ENCODE data around the gene ZNF816. TPM values are rescaled to one million over a fixed set of nuclear protein-coding genes. Genes with fewer than 3 reads are reported as not detected.
"Not testable (repeated sequence)": the region's sequence is repeated elsewhere in the genome, so short reads cannot be mapped to it uniquely, and the experiment has no call there.

The ZNF816 gene
- total RNA-seq, 2 experiments from 2014 or later = 11.8 to 14.9 TPM

DNA sequence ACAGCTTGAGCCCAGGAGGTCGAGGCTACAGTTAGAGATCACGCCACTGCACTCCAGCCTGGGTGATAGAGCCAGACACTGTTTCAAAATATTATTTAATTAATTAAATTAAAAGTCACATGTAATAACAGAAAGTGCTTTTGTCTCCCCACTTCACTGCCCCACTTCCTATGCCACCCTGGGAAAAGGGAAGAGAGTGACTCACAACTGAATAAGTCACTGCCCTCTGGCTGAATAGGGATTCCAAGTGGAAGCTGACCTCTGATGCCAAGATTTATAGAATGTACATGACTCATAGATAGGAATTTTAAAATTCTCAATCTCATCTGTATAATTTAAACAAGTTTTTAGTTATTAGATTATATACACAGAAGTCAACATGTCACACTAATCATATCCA lies 28.8 kb upstream of the ZNF816 start:
- Mint-ChIP-seq H3K27ac (no peak overlapping the region), H3K4me3 (no peak overlapping the region), H3K9me3 (peaks cover 29% of the 10 kb centered on the region), H3K27me3 (no peaks in the 10 kb centered on the region), H3K4me1 (peaks cover 13% of the 10 kb centered on the region), H3K36me3 (ENCODE audit: low read depth) (peaks cover 15% of the 10 kb centered on the region)
- ChIA-PET POLR2A (no interaction called here), CTCF (no interaction called here)
- DNase-seq = no peak

GRCh38 chr19:52990759-52991418 lies 28.2 kb upstream of the ZNF816 start:
- Mint-ChIP-seq H3K27me3 (no peaks in the 10 kb centered on the region), H3K4me3 (no peak overlapping the region), H3K9me3 (peaks cover 30% of the 10 kb centered on the region), H3K27ac (no peak overlapping the region), H3K4me1 (peaks cover 13% of the 10 kb centered on the region), H3K36me3 (ENCODE audit: low read depth) (peaks cover 16% of the 10 kb centered on the region)
- ChIA-PET POLR2A (no interaction called here), CTCF (no interaction called here)
- DNase-seq = no peak

DNA sequence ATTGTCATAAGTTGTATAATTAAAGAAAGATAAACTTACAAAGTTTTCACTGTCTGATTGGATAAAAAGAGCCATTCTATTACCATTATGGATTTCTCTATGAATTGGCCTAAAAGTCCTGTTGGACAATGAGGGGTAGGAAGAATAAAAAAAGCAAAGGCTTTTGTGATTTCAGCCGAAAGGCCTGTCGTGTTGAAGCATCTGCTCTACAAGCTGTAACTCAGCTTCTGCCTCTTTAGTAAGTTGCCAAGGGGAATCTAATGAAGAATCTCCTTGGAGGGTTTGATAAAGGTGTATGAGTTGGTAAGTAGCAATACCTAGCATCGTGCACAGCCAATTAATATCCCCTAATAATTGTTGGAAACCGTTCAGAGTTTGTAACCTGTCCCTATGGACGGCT lies 25.8 kb upstream of the ZNF816 start:
- no peak overlapping the region for H3K27ac Mint-ChIP-seq
- no peak overlapping the region for H3K4me3 Mint-ChIP-seq
- POLR2A ChIA-PET = no interaction called here
- no peak for DNase-seq
- CTCF ChIA-PET = no interaction called here
- peaks cover 38% of the 10 kb centered on the region for H3K9me3 Mint-ChIP-seq
- peaks cover 19% of the 10 kb centered on the region for H3K36me3 Mint-ChIP-seq (ENCODE audit: low read depth)
- no peaks in the 10 kb centered on the region for H3K27me3 Mint-ChIP-seq
- H3K4me1 Mint-ChIP-seq = peaks cover 7% of the 10 kb centered on the region

GRCh38 chr19:52987221-52987620 lies 24.5 kb upstream of the ZNF816 start:
- Mint-ChIP-seq H3K4me3 (no peak overlapping the region), H3K4me1 (peaks cover 2% of the 10 kb centered on the region), H3K27ac (no peak overlapping the region), H3K36me3 (ENCODE audit: low read depth) (peaks cover 19% of the 10 kb centered on the region), H3K27me3 (no peaks in the 10 kb centered on the region), H3K9me3 (peaks cover 43% of the 10 kb centered on the region)
- ChIA-PET POLR2A (no interaction called here), CTCF (no interaction called here)
- no peak for DNase-seq

DNA sequence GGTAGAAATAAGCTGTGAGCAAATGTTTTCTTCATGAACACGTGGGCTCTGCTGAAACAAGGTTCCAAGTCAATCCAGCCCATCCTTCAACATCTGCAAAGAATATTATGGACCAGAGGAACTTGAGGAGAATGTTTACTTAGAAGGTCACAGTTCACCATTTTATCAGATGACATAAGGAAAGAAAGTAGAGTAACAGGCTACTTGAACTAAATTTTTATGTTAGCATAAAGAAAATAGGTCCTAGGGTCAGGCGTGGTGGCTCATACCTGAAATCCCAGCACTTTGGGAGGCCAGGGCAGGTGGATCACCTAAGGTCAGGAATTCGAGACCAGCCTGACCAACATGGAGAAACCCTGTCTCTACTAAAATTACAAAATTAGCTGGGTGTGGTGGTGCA lies 20.5 kb upstream of the ZNF816 start:
- H3K9me3 Mint-ChIP-seq = peaks cover 46% of the 10 kb centered on the region
- CTCF ChIA-PET, POLR2A ChIA-PET: not testable (repeated sequence)

GRCh38 chr19:52981329-52981728 lies 18.6 kb upstream of the ZNF816 start:
- no peak for DNase-seq
- CTCF ChIA-PET = no interaction called here
- Mint-ChIP-seq H3K27ac (no peak overlapping the region), H3K4me3 (no peak overlapping the region), H3K36me3 (ENCODE audit: low read depth) (peaks cover 3% of the 10 kb centered on the region), H3K4me1 (no peaks in the 10 kb centered on the region), H3K27me3 (no peaks in the 10 kb centered on the region), H3K9me3 (peaks cover 37% of the 10 kb centered on the region)
- POLR2A ChIA-PET = no interaction called here

More for the DNA sequence above, 20.5 kb upstream of the ZNF816 start:
- H3K4me3 Mint-ChIP-seq, H3K27ac Mint-ChIP-seq, DNase-seq, H3K27me3 Mint-ChIP-seq, H3K4me1 Mint-ChIP-seq: not testable (repeated sequence)
- H3K36me3 Mint-ChIP-seq (ENCODE audit: low read depth) = peaks cover 13% of the 10 kb centered on the region

- peaks cover 10% of the 10 kb centered on the region for H3K4me1 Mint-ChIP-seq
- ChIA-PET CTCF (no interaction called here), POLR2A (no interaction called here)
- peaks cover 52% of the 10 kb centered on the region for H3K9me3 Mint-ChIP-seq
- peaks cover 30% of the 10 kb centered on the region for H3K36me3 Mint-ChIP-seq (ENCODE audit: low read depth)
- H3K27ac Mint-ChIP-seq = no peak overlapping the region
- H3K27me3 Mint-ChIP-seq = no peaks in the 10 kb centered on the region
- DNase-seq = no peak
- no peak overlapping the region for H3K4me3 Mint-ChIP-seq
Observed at GRCh38 chr19:52967772-52968171, 5.1 kb upstream of the ZNF816 start.

- Mint-ChIP-seq H3K27me3 (no peaks in the 10 kb centered on the region), H3K9me3 (peaks cover 46% of the 10 kb centered on the region), H3K27ac (peak overlapping the region; percentile 85), H3K4me1 (peaks cover 27% of the 10 kb centered on the region), H3K36me3 (ENCODE audit: low read depth) (peaks cover 54% of the 10 kb centered on the region), H3K4me3 (peak overlapping the region; percentile 96)
- ChIA-PET POLR2A (interaction anchor here (0.6 to 2.7 kb wide), 6 partner anchors 20 to 432 kb away, joined by 3 to 7 read pairs (median 4); partner anchors contain the start of gene ZNF765), CTCF (no interaction called here)
- DNase-seq = peak; percentile 21
Observed at GRCh38 chr19:52963247-52963618, 552 bp upstream of the ZNF816 start.

DNA sequence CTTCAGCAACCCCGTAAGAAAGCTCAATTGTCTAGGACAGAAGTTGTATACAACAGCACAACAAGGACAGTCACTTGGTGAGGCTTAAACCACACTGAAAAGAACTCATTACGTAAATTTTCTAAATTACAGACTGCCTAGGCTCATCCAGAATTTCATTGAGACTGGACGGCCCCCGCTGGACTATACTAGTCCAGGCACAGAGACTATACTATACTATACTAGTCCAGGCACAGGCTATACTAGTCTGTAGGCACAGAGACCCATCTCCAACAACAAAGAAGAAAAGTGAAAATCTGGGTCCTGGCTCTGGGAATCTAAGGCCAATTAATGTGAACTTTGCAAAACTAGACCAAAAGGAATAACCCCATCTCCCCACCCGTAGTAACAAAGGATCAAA lies 700 bp downstream of the ZNF816 start:
- peaks cover 48% of the 10 kb centered on the region for H3K9me3 Mint-ChIP-seq
- H3K4me3 Mint-ChIP-seq = peak overlapping the region; percentile 96
- ChIA-PET POLR2A (interaction anchor here (1.1 to 2.7 kb wide), 4 partner anchors 9 to 143 kb away, joined by 3 to 7 read pairs (median 4); partner anchors contain the start of gene ZNF468), CTCF (no interaction called here)
- peaks cover 27% of the 10 kb centered on the region for H3K4me1 Mint-ChIP-seq
- H3K27ac Mint-ChIP-seq = peak overlapping the region; percentile 85
- DNase-seq = no peak
- peaks cover 58% of the 10 kb centered on the region for H3K36me3 Mint-ChIP-seq (ENCODE audit: low read depth)
- no peaks in the 10 kb centered on the region for H3K27me3 Mint-ChIP-seq

- H3K27ac Mint-ChIP-seq = no peak overlapping the region
- H3K4me3 Mint-ChIP-seq = no peak overlapping the region
- peaks cover 58% of the 10 kb centered on the region for H3K9me3 Mint-ChIP-seq
- peaks cover 76% of the 10 kb centered on the region for H3K36me3 Mint-ChIP-seq (ENCODE audit: low read depth)
- peaks cover 27% of the 10 kb centered on the region for H3K4me1 Mint-ChIP-seq
- ChIA-PET CTCF (no interaction called here), POLR2A (interaction anchor here (0.9 kb wide), 1 partner anchor 13 kb away, joined by 3 read pairs; no protein-coding TSS in a partner anchor)
- DNase-seq = no peak
- no peaks in the 10 kb centered on the region for H3K27me3 Mint-ChIP-seq
Observed at GRCh38 chr19:52959613-52960295, 2.9 kb downstream of the ZNF816 start.

- Mint-ChIP-seq H3K27me3 (no peaks in the 10 kb centered on the region), H3K4me1 (peaks cover 17% of the 10 kb centered on the region), H3K4me3 (no peak overlapping the region), H3K9me3 (peaks cover 58% of the 10 kb centered on the region), H3K27ac (no peak overlapping the region), H3K36me3 (ENCODE audit: low read depth) (peaks cover 85% of the 10 kb centered on the region)
- ChIA-PET POLR2A (no interaction called here), CTCF (no interaction called here)
- no peak for DNase-seq
Observed at GRCh38 chr19:52957591-52957990, 5.1 kb downstream of the ZNF816 start.

DNA sequence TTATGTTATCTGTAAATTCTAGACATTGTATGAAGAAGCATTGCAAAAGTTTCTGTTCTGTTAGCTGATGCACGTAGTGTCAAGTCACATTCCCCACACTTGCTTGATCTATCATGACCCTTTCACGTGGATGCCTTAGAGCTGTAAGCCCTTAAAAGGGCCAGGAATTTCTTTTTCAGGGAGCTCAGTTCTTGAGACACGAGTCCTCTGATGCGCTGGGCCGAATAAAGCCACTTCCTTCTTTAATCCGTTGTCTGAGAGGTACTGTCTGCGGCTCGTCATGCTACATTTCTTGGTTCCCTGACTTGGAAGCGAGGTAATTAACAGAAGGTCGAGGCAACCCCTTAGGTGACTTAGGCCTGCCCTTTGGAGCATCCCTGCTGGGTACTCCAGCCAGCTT lies 5.8 kb downstream of the ZNF816 start:
- DNase-seq = no peak
- Mint-ChIP-seq H3K4me1 (peaks cover 13% of the 10 kb centered on the region), H3K4me3 (no peak overlapping the region), H3K27ac (no peak overlapping the region), H3K9me3 (peaks cover 64% of the 10 kb centered on the region), H3K27me3 (no peaks in the 10 kb centered on the region), H3K36me3 (ENCODE audit: low read depth) (peaks cover 91% of the 10 kb centered on the region)
- CTCF ChIA-PET = no interaction called here
- POLR2A ChIA-PET = no interaction called here

- no peaks in the 10 kb centered on the region for H3K27me3 Mint-ChIP-seq
- CTCF ChIA-PET = no interaction called here
- H3K27ac Mint-ChIP-seq = no peak overlapping the region
- H3K4me3 Mint-ChIP-seq = no peak overlapping the region
- DNase-seq = no peak
- peaks cover 52% of the 10 kb centered on the region for H3K9me3 Mint-ChIP-seq
- POLR2A ChIA-PET = no interaction called here
- H3K4me1 Mint-ChIP-seq = no peaks in the 10 kb centered on the region
- H3K36me3 Mint-ChIP-seq (ENCODE audit: low read depth) = peaks cover 69% of the 10 kb centered on the region
Observed at GRCh38 chr19:52949422-52949821, 13.3 kb downstream of the ZNF816 start.
